ENCODE data around the gene MED16.
A peak's percentile ranks its signal among the peaks of the same experiment; 100 is the strongest.

MED16 gene

GRCh38 chr19:928471-929202 is 35.6 kb upstream of the MED16 start:
- no peak for DNase-seq

- DNase-seq, result no peak
Observed at GRCh38 chr19:927780-928401, 34.9 kb upstream of the MED16 start.

GRCh38 chr19:927351-927779 is 34.4 kb upstream of the MED16 start:
- no peak for DNase-seq

GRCh38 chr19:926589-927350 is 33.8 kb upstream of the MED16 start:
- DNase-seq, result peak; percentile 83 to 88

GRCh38 chr19:926323-926588 is 33.3 kb upstream of the MED16 start:
- no peak for DNase-seq

GRCh38 chr19:925526-926322 is 32.7 kb upstream of the MED16 start, which contains the start of gene ARID3A:
TSS of gene ARID3A (plus strand) at chr19:926035. CDS start at chr19:929529, 3,494 bp downstream.
- DNase-seq, result peak; percentile 77 to 82

GRCh38 chr19:925087-925525 is 32.1 kb upstream of the MED16 start:
- peak in 1 of 2 donors; percentile 31 for DNase-seq

- no peak for DNase-seq
Observed at GRCh38 chr19:924553-925086, 31.6 kb upstream of the MED16 start.

GRCh38 chr19:920051-920864 is 27.3 kb upstream of the MED16 start:
- DNase-seq, result peak in 1 of 2 donors; percentile 43

- no peak for DNase-seq
Observed at GRCh38 chr19:919199-920050, 26.4 kb upstream of the MED16 start.

- DNase-seq, result no peak
Observed at GRCh38 chr19:918481-919198, 25.7 kb upstream of the MED16 start.

GRCh38 chr19:918152-918437 is 25.1 kb upstream of the MED16 start:
- DNase-seq, result no peak

GRCh38 chr19:917323-918151 is 24.6 kb upstream of the MED16 start, which contains the start of gene KISS1R:
TSS of gene KISS1R (plus strand) at chr19:917333. CDS start at chr19:917503, 170 bp downstream.
- no peak for DNase-seq

- no peak for DNase-seq
Observed at GRCh38 chr19:916645-917322, 23.8 kb upstream of the MED16 start.

- DNase-seq, result peak; percentile 54 to 77
Observed at GRCh38 chr19:913080-913748, 20.2 kb upstream of the MED16 start, which contains the start of gene R3HDM4. TSS of gene R3HDM4 (minus strand) at chr19:913219. CDS start at chr19:913157, 62 bp downstream.

GRCh38 chr19:912181-913079 is 19.4 kb upstream of the MED16 start:
- DNase-seq, result no peak
